Epithelial cell of prostate (primary cell): ENCODE data around the gene UBE2Q2.
A peak's percentile ranks its signal among the peaks of the same experiment; 100 is the strongest.
"Not testable (repeated sequence)": the region's sequence is repeated elsewhere in the genome, so short reads cannot be mapped to it uniquely, and the experiment has no call there.

Source experiments
- DNase-seq: peaks from one replicate; pipeline ENCODE4 v3.0.0-alpha.2; 2011; ENCODE audit warnings: low read depth, low spot score
- H3K27ac ChIP-seq: fragments of 450-650 bp; 2 replicates; pipeline ENCODE4 v1.5.1; 2017; ENCODE audit warnings: mild to moderate bottlenecking

Gene UBE2Q2

GRCh38 chr15:75862796-75863195 is 19.5 kb downstream of the UBE2Q2 start:
- no peak for DNase-seq

GRCh38 chr15:75864213-75865059 is 21.2 kb downstream of the UBE2Q2 start:
- DNase-seq = no peak
- no peak overlapping the region for H3K27ac ChIP-seq

More at GRCh38 chr15:75862796-75863195, 19.5 kb downstream of the UBE2Q2 start:
- no peak overlapping the region for H3K27ac ChIP-seq

DNA sequence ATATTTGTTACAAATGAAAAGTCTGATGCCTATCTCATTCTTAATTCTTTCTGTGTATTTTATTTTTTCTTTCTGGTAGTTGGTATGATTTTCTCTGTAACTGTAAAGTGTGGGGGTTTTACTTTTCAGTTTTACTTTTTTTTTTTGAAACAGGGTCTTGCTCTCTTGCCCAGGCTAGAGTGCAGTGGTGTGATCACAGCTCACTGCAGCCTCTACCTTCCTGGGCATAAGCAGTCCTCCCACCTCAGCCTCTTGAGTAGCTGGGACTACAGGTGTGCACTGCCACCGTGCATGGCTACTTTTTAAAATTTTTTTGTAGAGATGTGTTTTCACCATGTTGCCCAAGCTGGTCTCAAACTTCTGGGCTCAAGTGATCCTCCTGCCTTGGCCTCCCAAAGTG is 22.8 kb downstream of the UBE2Q2 start:
- DNase-seq, H3K27ac ChIP-seq: not testable (repeated sequence)

DNA sequence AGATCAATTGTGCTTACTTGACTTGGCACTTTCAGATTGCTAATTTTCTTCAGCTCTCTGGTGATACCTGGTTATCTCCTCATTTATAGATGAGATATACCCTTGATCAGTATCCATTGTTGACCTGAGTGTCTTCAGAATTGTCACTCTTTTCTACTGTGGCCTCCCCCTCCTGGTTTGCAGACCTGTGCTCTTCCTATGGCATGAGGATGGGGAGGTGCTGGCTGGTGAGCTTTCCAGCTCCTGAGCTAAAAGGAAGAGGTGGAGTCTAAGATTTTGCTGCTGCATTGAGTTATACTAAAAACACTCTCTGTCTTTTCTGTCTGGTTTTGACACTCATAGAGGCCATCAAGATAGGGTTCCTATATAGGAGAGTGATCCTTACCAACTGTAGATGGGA is 23.7 kb downstream of the UBE2Q2 start:
- no peak overlapping the region for H3K27ac ChIP-seq
- no peak for DNase-seq

- H3K27ac ChIP-seq = no peak overlapping the region
- no peak for DNase-seq
Observed at GRCh38 chr15:75867449-75867848, 24.2 kb downstream of the UBE2Q2 start.

GRCh38 chr15:75868019-75868418 is 24.8 kb downstream of the UBE2Q2 start:
- H3K27ac ChIP-seq = no peak overlapping the region
- no peak for DNase-seq

DNA sequence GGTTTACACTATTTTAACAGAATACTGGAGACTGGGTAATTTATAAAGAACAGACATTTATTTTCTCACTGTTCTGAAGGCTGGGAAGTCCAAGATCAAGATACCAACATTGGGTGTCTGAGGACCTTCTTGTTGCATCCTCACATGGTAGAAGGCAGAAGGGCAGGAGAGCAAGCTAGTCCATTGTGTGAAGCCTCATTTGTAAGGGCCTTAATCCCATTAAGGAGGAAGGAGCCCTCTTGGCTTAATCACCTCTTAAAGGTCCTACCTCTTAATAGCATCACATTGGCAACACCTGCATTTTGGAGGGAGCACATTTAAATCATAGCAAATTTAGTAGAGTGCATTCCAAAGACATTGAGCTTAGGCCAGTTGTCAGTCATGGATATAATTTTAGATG is 26.2 kb downstream of the UBE2Q2 start:
- no peak for DNase-seq
- H3K27ac ChIP-seq = no peak overlapping the region

DNA sequence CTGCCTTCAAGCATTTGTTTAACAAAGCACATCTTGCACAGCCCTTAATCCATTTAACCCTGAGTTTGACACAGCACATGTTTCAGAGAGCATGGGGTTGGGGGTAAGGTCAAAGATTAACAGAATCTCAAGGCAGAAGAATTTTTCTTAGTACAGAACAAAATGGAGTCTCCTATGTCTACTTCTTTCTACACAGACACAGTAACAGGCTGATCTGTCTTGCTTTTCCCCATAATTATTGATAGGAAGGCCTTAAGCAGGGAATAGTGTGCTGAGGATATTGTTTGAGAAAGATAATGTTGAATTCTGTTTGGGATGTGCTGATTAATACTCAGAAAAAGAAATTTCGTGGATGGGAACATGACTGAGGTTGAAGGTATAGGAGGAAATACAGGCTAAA is 28.3 kb downstream of the UBE2Q2 start:
- not testable (repeated sequence) for H3K27ac ChIP-seq, DNase-seq

- no peak for DNase-seq
- no peak overlapping the region for H3K27ac ChIP-seq
Observed at GRCh38 chr15:75872403-75872990, 29.2 kb downstream of the UBE2Q2 start.

DNA sequence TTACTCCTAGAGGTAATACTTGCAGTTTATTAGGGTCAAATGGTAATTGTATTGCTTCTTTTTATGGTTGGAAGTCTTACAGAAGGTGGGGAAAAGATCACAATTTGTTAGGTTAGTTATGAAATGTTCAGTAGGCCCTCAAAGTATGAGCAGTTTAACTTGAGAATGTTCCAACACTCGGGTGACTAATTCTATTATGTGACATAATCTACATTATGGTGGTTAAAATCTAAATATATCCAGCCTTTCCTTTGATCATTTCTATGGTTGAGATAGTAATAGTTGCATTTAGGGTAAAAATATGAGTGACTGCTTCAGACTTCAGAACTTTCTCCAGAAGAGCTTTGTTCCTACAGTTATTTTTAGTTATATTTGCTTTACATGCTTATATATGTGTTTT is 40.8 kb downstream of the UBE2Q2 start:
- no peak for DNase-seq

DNA sequence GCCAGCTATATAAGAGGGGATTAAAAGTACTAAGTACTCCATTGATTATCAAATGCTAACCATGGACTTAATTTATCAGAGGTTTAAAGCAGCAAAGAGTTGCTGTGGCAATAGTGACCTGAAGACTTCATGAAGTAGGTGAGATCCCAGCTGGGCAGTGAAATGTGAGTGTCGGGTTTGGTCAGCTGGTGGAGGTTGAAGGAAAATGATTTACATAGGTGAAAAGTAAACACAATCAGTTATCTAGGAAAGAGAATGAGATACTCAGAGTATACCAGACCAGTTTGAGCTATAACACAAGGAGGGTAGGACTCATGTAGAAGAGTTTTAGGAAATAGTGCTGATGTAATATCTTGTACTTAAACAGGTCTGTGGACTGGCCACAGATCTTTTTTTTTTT is 43.9 kb downstream of the UBE2Q2 start:
- no peak for DNase-seq
- no peak overlapping the region for H3K27ac ChIP-seq

More for the DNA sequence above, 40.8 kb downstream of the UBE2Q2 start:
- no peak overlapping the region for H3K27ac ChIP-seq

DNA sequence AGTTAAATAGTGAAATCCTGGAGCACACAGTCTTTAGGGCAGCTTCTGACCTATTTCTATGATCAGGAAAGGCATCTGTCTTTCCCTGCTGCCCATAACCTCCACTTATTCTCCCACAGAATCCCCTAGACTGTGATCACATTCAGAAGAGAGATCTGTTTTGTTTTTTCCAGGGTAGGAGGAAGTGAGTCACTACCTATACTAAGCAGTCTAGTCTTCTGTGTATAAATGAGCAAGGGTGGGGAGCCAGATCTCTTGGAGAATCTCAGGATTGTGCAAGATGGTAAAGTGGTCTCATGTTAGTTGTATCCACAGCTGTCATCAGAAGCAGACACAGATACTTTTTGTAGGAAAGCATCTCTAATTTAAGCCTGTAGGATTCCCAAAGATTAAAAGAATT is 48.6 kb downstream of the UBE2Q2 start:
- peak overlapping the region; percentile 65 for H3K27ac ChIP-seq
- DNase-seq = peak; percentile 18

DNA sequence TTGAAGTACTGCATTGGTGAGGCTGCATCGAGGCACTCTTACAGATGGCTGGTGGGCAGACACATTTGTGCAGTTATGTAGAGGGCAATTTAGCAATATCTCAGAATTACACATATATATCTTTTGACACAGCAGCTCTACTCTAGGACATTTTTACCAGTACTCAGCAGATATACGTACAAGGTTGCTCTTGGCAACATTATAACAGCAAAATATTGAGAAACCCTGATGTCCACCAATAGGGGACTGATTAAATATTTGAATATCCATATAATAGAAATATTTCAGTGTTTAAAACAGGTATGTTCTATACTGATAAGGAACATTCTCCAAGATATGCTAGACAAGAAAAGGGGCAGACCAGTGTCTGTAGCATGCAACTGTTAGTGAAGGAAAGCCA is 52.5 kb downstream of the UBE2Q2 start:
- no peak overlapping the region for H3K27ac ChIP-seq
- DNase-seq = no peak

GRCh38 chr15:75900577-75900976 is 57.3 kb downstream of the UBE2Q2 start:
- no peak for DNase-seq
- no peak overlapping the region for H3K27ac ChIP-seq

DNA sequence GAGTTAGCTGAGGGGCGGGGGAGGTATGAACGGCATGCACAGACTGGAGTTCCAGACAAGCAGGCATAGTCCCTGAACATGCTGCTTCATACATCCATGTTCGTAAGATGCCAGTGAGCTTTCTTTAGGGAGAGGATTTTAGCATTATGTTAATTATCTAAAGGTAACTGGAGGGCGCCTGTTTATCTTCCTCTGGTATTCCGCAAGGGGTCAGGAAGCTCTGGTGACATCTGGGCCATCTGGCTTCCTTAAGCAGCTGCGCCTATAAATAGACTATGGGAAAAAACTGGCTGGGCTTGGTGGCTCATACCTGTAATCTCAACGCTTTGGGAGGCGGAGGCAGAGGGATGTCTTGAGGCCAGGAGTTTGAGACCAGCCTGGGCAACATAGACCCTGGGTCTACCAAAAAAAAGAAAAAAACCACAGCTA is 58.9 kb downstream of the UBE2Q2 start:
- no peak overlapping the region for H3K27ac ChIP-seq
- DNase-seq = no peak

DNA sequence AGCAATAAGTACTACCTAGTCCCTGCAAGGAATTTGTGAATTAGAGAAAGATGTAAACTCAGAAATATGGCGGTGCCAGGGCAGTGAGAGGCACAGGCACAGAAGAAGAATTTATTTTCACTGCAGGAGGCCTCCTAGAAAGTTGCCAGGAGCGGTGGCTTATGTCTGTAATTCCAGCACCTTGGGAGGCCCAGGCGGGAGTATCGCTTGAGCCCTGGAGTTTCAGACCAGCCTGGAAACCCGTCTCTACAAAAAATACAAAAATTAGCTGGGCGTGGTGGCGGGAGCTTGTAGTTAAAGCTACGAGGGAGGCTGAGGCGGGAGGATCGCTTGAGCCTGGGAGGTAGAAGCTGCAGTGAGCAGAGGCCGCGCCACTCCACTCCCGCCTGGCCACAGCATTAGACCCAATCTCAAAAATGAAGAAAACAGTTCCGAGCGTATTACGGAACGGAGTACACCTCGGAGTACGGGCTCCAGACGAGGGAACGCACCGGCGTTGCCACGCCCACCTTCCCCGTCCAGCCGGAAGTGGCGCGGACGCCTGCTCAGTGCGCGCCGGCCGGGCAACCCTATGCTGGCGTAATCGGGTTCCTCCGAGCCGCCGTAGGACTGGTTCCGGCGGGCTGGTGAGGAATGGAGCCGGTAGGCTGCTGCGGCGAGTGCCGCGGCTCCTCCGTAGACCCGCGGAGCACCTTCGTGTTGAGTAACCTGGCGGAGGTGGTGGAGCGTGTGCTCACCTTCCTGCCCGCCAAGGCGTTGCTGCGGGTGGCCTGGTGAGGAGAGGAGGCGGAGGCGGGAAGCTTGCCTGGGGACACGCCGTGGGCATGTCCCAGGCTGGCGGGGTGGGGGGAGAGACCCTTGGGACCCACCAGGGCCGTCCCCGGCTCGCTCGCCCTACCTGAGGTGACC is 60.3 kb downstream of the UBE2Q2 start, which contains the start of gene FBXO22:
TSS of gene FBXO22 (plus strand) at position 548 of the 909 bp plus-strand sequence. CDS start at position 634, 86 bp downstream.
- H3K27ac ChIP-seq = peak within 1 kb of the TSS; percentile 86
- peak; percentile 69 for DNase-seq

- no peak for DNase-seq
- H3K27ac ChIP-seq = no peak overlapping the region
Observed at GRCh38 chr15:75905231-75905630, 62.0 kb downstream of the UBE2Q2 start.

- not testable (repeated sequence) for H3K27ac ChIP-seq, DNase-seq
Observed at GRCh38 chr15:75910355-75910754, 67.1 kb downstream of the UBE2Q2 start.

- H3K27ac ChIP-seq = no peak overlapping the region
- DNase-seq = no peak
Observed at GRCh38 chr15:75916978-75917377, 73.7 kb downstream of the UBE2Q2 start.

GRCh38 chr15:75918135-75918534 is 74.9 kb downstream of the UBE2Q2 start:
- no peak overlapping the region for H3K27ac ChIP-seq
- no peak for DNase-seq

GRCh38 chr15:75920079-75920478 is 76.8 kb downstream of the UBE2Q2 start:
- no peak for DNase-seq

More at GRCh38 chr15:75920079-75920478, 76.8 kb downstream of the UBE2Q2 start:
- no peak overlapping the region for H3K27ac ChIP-seq
